ENCODE measurements around the gene OR4M1.
"Not testable (repeated sequence)": the region's sequence is repeated elsewhere in the genome, so short reads cannot be mapped to it uniquely, and the experiment has no call there.

DNA sequence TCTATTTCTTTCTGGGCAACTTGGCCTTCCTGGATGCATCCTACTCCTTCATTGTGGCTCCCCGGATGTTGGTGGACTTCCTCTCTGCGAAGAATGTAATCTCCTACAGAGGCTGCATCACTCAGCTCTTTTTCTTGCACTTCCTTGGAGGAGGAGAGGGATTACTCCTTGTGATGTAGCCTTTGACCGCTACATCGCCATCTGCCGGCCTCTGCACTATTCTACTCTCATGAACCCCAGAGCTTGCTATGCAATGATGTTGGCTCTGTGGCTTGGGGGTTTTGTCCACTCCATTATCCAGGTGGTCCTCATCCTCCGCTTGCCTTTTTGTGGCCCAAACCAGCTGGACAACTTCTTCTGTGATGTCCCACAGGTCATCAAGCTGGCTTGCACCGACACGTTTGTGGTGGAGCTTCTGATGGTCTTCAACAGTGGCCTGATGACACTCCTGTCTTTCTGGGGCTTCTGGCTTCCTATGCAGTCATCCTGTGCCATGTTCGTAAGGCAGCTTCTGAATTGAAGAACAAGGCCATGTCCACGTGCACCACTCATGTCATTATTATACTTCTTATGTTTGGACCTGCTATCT is 23.3 kb downstream of the OR4M1 start:
- not testable (repeated sequence) for TF ChIP-seq POLR2AphosphoS5 (IDR thresholded peaks at IDR 0.05)
- TF ChIP-seq, protein P1, sequence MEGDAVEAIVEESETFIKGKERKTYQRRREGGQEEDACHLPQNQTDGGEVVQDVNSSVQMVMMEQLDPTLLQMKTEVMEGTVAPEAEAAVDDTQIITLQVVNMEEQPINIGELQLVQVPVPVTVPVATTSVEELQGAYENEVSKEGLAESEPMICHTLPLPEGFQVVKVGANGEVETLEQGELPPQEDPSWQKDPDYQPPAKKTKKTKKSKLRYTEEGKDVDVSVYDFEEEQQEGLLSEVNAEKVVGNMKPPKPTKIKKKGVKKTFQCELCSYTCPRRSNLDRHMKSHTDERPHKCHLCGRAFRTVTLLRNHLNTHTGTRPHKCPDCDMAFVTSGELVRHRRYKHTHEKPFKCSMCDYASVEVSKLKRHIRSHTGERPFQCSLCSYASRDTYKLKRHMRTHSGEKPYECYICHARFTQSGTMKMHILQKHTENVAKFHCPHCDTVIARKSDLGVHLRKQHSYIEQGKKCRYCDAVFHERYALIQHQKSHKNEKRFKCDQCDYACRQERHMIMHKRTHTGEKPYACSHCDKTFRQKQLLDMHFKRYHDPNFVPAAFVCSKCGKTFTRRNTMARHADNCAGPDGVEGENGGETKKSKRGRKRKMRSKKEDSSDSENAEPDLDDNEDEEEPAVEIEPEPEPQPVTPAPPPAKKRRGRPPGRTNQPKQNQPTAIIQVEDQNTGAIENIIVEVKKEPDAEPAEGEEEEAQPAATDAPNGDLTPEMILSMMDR (IDR thresholded peaks at IDR 0.05) = not testable (repeated sequence)

Measured in breast epithelium (tissue), 3 donors.